ENCODE results near the gene SLC7A5.

The SLC7A5 gene

GRCh38 chr16:87822108-87822970, 47.0 kb downstream of the SLC7A5 start:
- H3K9ac ChIP-seq (ENCODE audit: low read length): no peak overlapping the region
- no peak overlapping the region for H2AFZ ChIP-seq (ENCODE audit: low read length)
- H3K27ac ChIP-seq (ENCODE audit: low read length): no peak overlapping the region
- H4K20me1 ChIP-seq (ENCODE audit: insufficient read depth, low read length): no peaks in the 10 kb centered on the region
- H3K4me3 ChIP-seq (ENCODE audit: low read length): no peak overlapping the region
- no peaks in the 10 kb centered on the region for H3K4me1 ChIP-seq (ENCODE audit: low read length)
- no peaks in the 10 kb centered on the region for H3K36me3 ChIP-seq (replicated peaks; ENCODE audit: insufficient read depth, low read length)
- no peaks in the 10 kb centered on the region for H3K9me3 ChIP-seq (replicated peaks; ENCODE audit: insufficient read depth, low read length)
- no peak for TF ChIP-seq EZH2phosphoT487 (IDR thresholded peaks at IDR 0.05; ENCODE audit: low read length)
- no peak for TF ChIP-seq CTCF (IDR thresholded peaks at IDR 0.05; ENCODE audit: low read length)
- TF ChIP-seq EZH2 (optimal IDR thresholded peaks at IDR 0.05; ENCODE audit: low read depth, low read length): no peak
- no peaks in the 10 kb centered on the region for H3K79me2 ChIP-seq (ENCODE audit: low read length)
- no peaks in the 10 kb centered on the region for H3K27me3 ChIP-seq (replicated peaks; ENCODE audit: insufficient read depth, low read length)
- DNase-seq: no peak
- no peaks in the 10 kb centered on the region for H3K9me2 ChIP-seq (replicated peaks; ENCODE audit: insufficient read depth, low read length)
- no peaks in the 10 kb centered on the region for H3F3A ChIP-seq (ENCODE audit: insufficient read depth, low read length)
- H3K4me2 ChIP-seq (ENCODE audit: low read depth, low read length): no peak overlapping the region

- DNase-seq: no peak
- Histone ChIP-seq H3K4me1 (ENCODE audit: low read length) (no peaks in the 10 kb centered on the region), H2AFZ (ENCODE audit: low read length) (no peak overlapping the region), H3K4me2 (ENCODE audit: low read depth, low read length) (no peak overlapping the region), H3K9ac (ENCODE audit: low read length) (no peak overlapping the region), H3K79me2 (ENCODE audit: low read length) (no peaks in the 10 kb centered on the region), H3F3A (ENCODE audit: insufficient read depth, low read length) (no peaks in the 10 kb centered on the region), H3K27me3 (replicated peaks; ENCODE audit: insufficient read depth, low read length) (no peaks in the 10 kb centered on the region), H3K4me3 (ENCODE audit: low read length) (no peak overlapping the region), H3K27ac (ENCODE audit: low read length) (no peak overlapping the region), H3K36me3 (replicated peaks; ENCODE audit: insufficient read depth, low read length) (no peaks in the 10 kb centered on the region), H3K9me2 (replicated peaks; ENCODE audit: insufficient read depth, low read length) (no peaks in the 10 kb centered on the region), H4K20me1 (ENCODE audit: insufficient read depth, low read length) (no peaks in the 10 kb centered on the region), H3K9me3 (replicated peaks; ENCODE audit: insufficient read depth, low read length) (no peaks in the 10 kb centered on the region)
- TF ChIP-seq EZH2 (optimal IDR thresholded peaks at IDR 0.05; ENCODE audit: low read depth, low read length) (no peak), EZH2phosphoT487 (IDR thresholded peaks at IDR 0.05; ENCODE audit: low read length) (no peak), CTCF (IDR thresholded peaks at IDR 0.05; ENCODE audit: low read length) (no peak)
These were observed 47.8 kb downstream of the SLC7A5 start for GRCh38 chr16:87821376-87822107.

DNA sequence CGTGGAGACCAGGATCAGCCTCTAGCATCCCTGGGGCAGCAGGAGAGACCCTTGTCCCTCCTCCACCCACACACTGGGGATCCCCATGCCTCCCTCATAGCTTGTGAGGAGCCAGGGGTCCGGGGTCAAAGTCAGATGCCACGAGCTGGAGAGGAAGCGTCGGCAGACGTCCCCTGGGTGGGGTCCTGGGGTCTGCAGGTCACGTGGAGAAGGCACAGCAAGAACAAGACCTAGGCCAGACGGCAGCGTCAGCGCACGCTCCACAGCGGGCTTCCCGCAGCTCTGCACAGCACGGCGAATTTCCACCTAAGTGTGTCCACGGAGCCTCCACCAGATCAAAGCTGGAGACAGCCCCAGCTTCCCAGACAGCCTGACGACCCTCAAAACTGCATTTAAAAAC, 49.3 kb downstream of the SLC7A5 start:
- Histone ChIP-seq H3K79me2 (ENCODE audit: low read length) (no peaks in the 10 kb centered on the region), H3K9ac (ENCODE audit: low read length) (no peak overlapping the region), H3K9me2 (replicated peaks; ENCODE audit: insufficient read depth, low read length) (no peaks in the 10 kb centered on the region), H3K4me2 (ENCODE audit: low read depth, low read length) (no peak overlapping the region), H3K4me1 (ENCODE audit: low read length) (no peaks in the 10 kb centered on the region), H3K27ac (ENCODE audit: low read length) (no peak overlapping the region), H3K36me3 (replicated peaks; ENCODE audit: insufficient read depth, low read length) (no peaks in the 10 kb centered on the region), H3K27me3 (replicated peaks; ENCODE audit: insufficient read depth, low read length) (no peaks in the 10 kb centered on the region), H3F3A (ENCODE audit: insufficient read depth, low read length) (no peaks in the 10 kb centered on the region), H3K9me3 (replicated peaks; ENCODE audit: insufficient read depth, low read length) (no peaks in the 10 kb centered on the region), H3K4me3 (ENCODE audit: low read length) (no peak overlapping the region), H4K20me1 (ENCODE audit: insufficient read depth, low read length) (no peaks in the 10 kb centered on the region), H2AFZ (ENCODE audit: low read length) (no peak overlapping the region)
- TF ChIP-seq EZH2phosphoT487 (IDR thresholded peaks at IDR 0.05; ENCODE audit: low read length) (no peak), CTCF (IDR thresholded peaks at IDR 0.05; ENCODE audit: low read length) (no peak), EZH2 (optimal IDR thresholded peaks at IDR 0.05; ENCODE audit: low read depth, low read length) (no peak)
- no peak for DNase-seq

Measured in MM.1S (cell line).